Stimulated activated CD4-positive, alpha-beta T cell treated with anti-CD3 and anti-CD28 coated beads, Interleukin-4, amount 100 ng/mL, for 1 hour (primary cell): Measurements from ENCODE around the gene IKBKG.
"Not testable (repeated sequence)": the region's sequence is repeated elsewhere in the genome, so short reads cannot be mapped to it uniquely, and the experiment has no call there.

Source experiments
- DNase-seq: peaks from one replicate; pipeline ENCODE4 v3.0.0-alpha.2; 2020

The IKBKG gene

GRCh38 chrX:154607976-154608375, 60.6 kb downstream of the IKBKG start:
- not testable (repeated sequence) for DNase-seq

GRCh38 chrX:154608823-154609222, 61.4 kb downstream of the IKBKG start:
- DNase-seq = not testable (repeated sequence)

GRCh38 chrX:154611146-154611545, 63.7 kb downstream of the IKBKG start:
- DNase-seq = not testable (repeated sequence)

- not testable (repeated sequence) for DNase-seq
Observed at GRCh38 chrX:154613586-154613985, 66.2 kb downstream of the IKBKG start.
